KMS-11 (cell line): ENCODE measurements around the gene ABTB2.

ENCODE experiments used
- H2AFZ ChIP-seq: fragments of 200-600 bp; sonication (generic); 2 replicates; pipeline ENCODE4 v1.6.1; 2016; ENCODE audit warnings: antibody characterized with exemption, mixed run types, low read depth
- H3K27ac ChIP-seq: fragments of 200-600 bp; sonication (generic); 2 replicates; pipeline ENCODE4 v1.6.1; 2016; ENCODE audit warnings: mild to moderate bottlenecking, mixed run types
- H3K27me3 ChIP-seq: fragments of 200-600 bp; sonication (generic); 2 replicates; pipeline ENCODE4 v1.6.1; 2017; ENCODE audit warnings: mild to moderate bottlenecking, low read depth, mixed run types, moderate library complexity; ENCODE audit not compliant: insufficient read depth
- H3K36me3 ChIP-seq: fragments of 200-600 bp; sonication (generic); 2 replicates; pipeline ENCODE4 v1.6.1; 2017; ENCODE audit warnings: mild to moderate bottlenecking, mixed run types; ENCODE audit not compliant: insufficient read depth
- H3K4me1 ChIP-seq: fragments of 200-600 bp; sonication (generic); 2 replicates; pipeline ENCODE4 v1.6.1; 2016; ENCODE audit warnings: mild to moderate bottlenecking, low read depth, mixed run types; ENCODE audit not compliant: poor library complexity, severe bottlenecking
- H3K4me2 ChIP-seq: fragments of 200-600 bp; sonication (generic); 2 replicates; pipeline ENCODE4 v1.7.0; 2016; ENCODE audit warnings: mild to moderate bottlenecking, mixed run types
- H3K4me3 ChIP-seq: fragments of 200-600 bp; sonication (generic); IDR thresholded peaks from 2 replicates; pipeline ENCODE4 v1.6.1; 2017; ENCODE audit warnings: low read depth, low read length, mixed read lengths; ENCODE audit not compliant: insufficient read depth
- H3K79me2 ChIP-seq: fragments of 200-600 bp; sonication (generic); 2 replicates; pipeline ENCODE4 v1.6.1; 2016; ENCODE audit warnings: low read depth, mixed run types; ENCODE audit not compliant: insufficient read depth
- H3K9ac ChIP-seq: fragments of 200-600 bp; sonication (generic); 2 replicates; pipeline ENCODE4 v1.6.1; 2016; ENCODE audit warnings: mild to moderate bottlenecking, mixed run types
- H4K20me1 ChIP-seq: fragments of 200-600 bp; sonication (generic); 2 replicates; pipeline ENCODE4 v1.6.1; 2016; ENCODE audit warnings: mild to moderate bottlenecking, mixed run types; ENCODE audit not compliant: insufficient read depth
- TF ChIP-seq, protein P1 (sequence below): fragments of 200-600 bp; sonication (generic); conservative IDR thresholded peaks from 2 replicates; pipeline ENCODE4 v1.6.1; 2017; ENCODE audit warnings: low read depth, mild to moderate bottlenecking, antibody characterized with exemption, low read length, moderate library complexity, mixed read lengths

The ABTB2 gene

DNA sequence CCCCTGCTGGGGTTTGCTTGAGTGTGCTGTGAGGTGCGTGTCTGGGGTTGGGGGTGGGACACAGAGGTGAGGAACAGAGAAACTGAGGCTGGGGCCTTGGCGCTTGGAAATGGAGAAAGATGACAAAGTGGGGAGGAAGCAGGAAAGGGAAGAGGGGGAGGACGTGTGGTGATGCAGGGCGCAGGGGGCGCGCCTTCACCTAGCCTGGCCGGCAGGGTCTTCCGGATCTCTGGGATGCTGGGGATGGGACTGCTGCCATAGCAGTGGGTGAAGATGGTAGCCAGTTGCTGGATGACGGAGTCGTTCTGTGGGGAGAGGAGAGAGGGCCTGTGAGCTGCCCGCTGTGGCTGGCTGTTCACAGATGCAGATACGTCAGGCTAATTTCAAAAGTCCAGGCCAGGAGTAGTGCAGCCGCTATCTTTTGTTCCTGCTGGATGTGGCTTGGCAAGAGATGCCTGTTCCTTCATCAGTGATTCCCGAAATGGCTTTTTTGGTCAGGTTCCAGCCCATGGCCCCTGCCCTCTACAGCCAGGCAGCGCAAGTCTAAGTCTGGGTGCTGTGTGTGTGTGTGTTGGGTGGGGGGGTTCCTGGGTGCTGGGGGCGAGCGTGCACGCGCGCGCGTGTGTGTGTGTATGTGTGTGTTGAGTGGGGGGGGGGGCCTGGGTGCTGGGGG lies 197.6 kb downstream of the ABTB2 start:
- H3K36me3 ChIP-seq, result no peaks in the 10 kb centered on the region
- H3K79me2 ChIP-seq, result no peaks in the 10 kb centered on the region
- no peak overlapping the region for H2AFZ ChIP-seq
- TF ChIP-seq, protein P1, sequence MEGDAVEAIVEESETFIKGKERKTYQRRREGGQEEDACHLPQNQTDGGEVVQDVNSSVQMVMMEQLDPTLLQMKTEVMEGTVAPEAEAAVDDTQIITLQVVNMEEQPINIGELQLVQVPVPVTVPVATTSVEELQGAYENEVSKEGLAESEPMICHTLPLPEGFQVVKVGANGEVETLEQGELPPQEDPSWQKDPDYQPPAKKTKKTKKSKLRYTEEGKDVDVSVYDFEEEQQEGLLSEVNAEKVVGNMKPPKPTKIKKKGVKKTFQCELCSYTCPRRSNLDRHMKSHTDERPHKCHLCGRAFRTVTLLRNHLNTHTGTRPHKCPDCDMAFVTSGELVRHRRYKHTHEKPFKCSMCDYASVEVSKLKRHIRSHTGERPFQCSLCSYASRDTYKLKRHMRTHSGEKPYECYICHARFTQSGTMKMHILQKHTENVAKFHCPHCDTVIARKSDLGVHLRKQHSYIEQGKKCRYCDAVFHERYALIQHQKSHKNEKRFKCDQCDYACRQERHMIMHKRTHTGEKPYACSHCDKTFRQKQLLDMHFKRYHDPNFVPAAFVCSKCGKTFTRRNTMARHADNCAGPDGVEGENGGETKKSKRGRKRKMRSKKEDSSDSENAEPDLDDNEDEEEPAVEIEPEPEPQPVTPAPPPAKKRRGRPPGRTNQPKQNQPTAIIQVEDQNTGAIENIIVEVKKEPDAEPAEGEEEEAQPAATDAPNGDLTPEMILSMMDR, result no peak
- H3K4me2 ChIP-seq, result no peak overlapping the region
- H4K20me1 ChIP-seq, result no peaks in the 10 kb centered on the region
- H3K4me3 ChIP-seq, result no peak overlapping the region
- no peak overlapping the region for H3K27ac ChIP-seq
- H3K27me3 ChIP-seq, result no peaks in the 10 kb centered on the region
- H3K4me1 ChIP-seq, result no peaks in the 10 kb centered on the region
- no peak overlapping the region for H3K9ac ChIP-seq

DNA sequence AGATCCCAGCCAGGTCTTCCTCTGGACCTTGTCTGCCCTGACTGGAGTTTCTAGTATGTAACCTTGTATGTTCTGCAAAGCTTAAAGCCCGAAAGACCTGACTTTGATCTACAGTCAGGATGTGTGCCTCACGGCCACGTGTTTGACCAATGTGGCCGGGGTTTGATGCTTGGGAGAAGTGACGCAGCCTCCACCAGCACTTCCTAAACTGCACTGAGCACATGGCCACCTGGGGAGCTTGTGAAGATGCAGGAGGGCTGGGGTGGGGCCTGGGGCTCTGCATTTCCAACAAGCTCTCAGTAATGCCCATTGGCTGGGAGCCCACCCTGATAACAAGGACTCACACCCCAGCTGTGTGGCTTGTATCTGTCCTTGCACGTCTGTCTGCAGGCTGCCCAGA lies 199.1 kb downstream of the ABTB2 start:
- no peak overlapping the region for H3K4me2 ChIP-seq
- H4K20me1 ChIP-seq, result no peaks in the 10 kb centered on the region
- no peaks in the 10 kb centered on the region for H3K4me1 ChIP-seq

GRCh38 chr11:34157163-34157562 lies 200.6 kb downstream of the ABTB2 start:
- Histone ChIP-seq H3K9ac (no peak overlapping the region), H3K4me2 (no peak overlapping the region), H3K36me3 (no peaks in the 10 kb centered on the region), H2AFZ (no peak overlapping the region), H3K4me3 (no peak overlapping the region), H4K20me1 (no peaks in the 10 kb centered on the region), H3K27me3 (no peaks in the 10 kb centered on the region), H3K27ac (no peak overlapping the region), H3K79me2 (no peaks in the 10 kb centered on the region), H3K4me1 (no peaks in the 10 kb centered on the region)
- TF ChIP-seq, protein P1, result no peak

More for the DNA sequence above, 199.1 kb downstream of the ABTB2 start:
- Histone ChIP-seq H3K36me3 (no peaks in the 10 kb centered on the region), H3K79me2 (no peaks in the 10 kb centered on the region), H3K27me3 (no peaks in the 10 kb centered on the region), H3K9ac (no peak overlapping the region), H3K27ac (no peak overlapping the region), H2AFZ (no peak overlapping the region), H3K4me3 (no peak overlapping the region)
- TF ChIP-seq, protein P1, result no peak

DNA sequence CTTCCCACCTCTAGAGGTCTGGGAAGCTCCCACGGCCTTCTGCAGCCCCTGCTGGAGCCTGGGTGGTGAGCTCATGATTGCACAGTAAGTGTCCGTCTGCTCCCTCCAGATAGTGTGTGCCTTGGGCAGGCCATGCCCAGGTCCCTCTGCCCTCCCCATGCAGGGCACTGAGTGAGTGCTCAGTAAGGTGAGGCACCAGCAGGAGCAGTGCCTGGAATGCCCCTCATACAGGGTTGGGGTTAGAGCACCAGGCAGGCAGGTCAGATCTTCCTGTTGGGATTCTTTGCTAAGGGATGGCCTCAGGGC lies 202.1 kb downstream of the ABTB2 start:
- no peaks in the 10 kb centered on the region for H3K4me1 ChIP-seq
- no peak overlapping the region for H3K4me2 ChIP-seq
- TF ChIP-seq, protein P1, result no peak
- no peaks in the 10 kb centered on the region for H3K79me2 ChIP-seq
- no peak overlapping the region for H3K9ac ChIP-seq
- no peak overlapping the region for H3K4me3 ChIP-seq
- H3K36me3 ChIP-seq, result no peaks in the 10 kb centered on the region
- no peaks in the 10 kb centered on the region for H4K20me1 ChIP-seq
- no peak overlapping the region for H3K27ac ChIP-seq
- no peaks in the 10 kb centered on the region for H3K27me3 ChIP-seq
- no peak overlapping the region for H2AFZ ChIP-seq
